Peyer's patch (tissue), 4 donors: ENCODE measurements around the gene TMEM220. TPM values are rescaled to one million over a fixed set of nuclear protein-coding genes. Genes with fewer than 3 reads are reported as not detected.
A peak's percentile ranks its signal among the peaks of the same experiment; 100 is the strongest.

Source experiments
- DNase-seq, 3 donors: peaks; one replicate each; pipeline ENCODE4 v3.0.0-alpha.2; 2017 to 2019
- H3K27ac ChIP-seq, 4 donors: fragments of 200-600 bp; sonication (generic); one replicate each; pipeline ENCODE4 v1.5.1; 2016 to 2019
- H3K27me3 ChIP-seq, 2 donors: fragments of 200-600 bp; sonication (generic); one replicate each; pipeline ENCODE4 v1.5.1; 2019
- H3K36me3 ChIP-seq, 3 donors: fragments of 200-600 bp; sonication (generic); one replicate each; pipeline ENCODE4 v1.5.1; 2016 to 2019
- H3K4me1 ChIP-seq, 4 donors: fragments of 200-600 bp; sonication (generic); one replicate each; pipeline ENCODE4 v1.5.1; 2016 to 2019
- H3K4me3 ChIP-seq, 4 donors: fragments of 200-600 bp; sonication (generic); 1 replicate in 3 of 4; 2 replicates in 1 of 4; pipeline ENCODE4 v1.5.1; 2016 to 2019; ENCODE audit warnings: mild to moderate bottlenecking in 1 of 4
- H3K9me3 ChIP-seq, 4 donors: fragments of 200-600 bp; sonication (generic); one replicate each; pipeline ENCODE4 v1.5.1; 2016 to 2019; ENCODE audit warnings: mild to moderate bottlenecking in 1 of 4
- CTCF ChIP-seq, 6 experiments: fragments of 450-650 bp in 4 of 6; fragments of 200-600 bp in 2 of 6; sonication (generic) in 1 of 6; IDR thresholded peaks; one replicate each; pipeline ENCODE4 v1.5.1; 2017 to 2019; ENCODE audit warnings: antibody characterized with exemption in 6 of 6, mild to moderate bottlenecking in 3 of 6, moderate library complexity in 1 of 6
- POLR2A ChIP-seq, 2 donors: fragments of 450-650 bp; IDR thresholded peaks; one replicate each; pipeline ENCODE4 v1.5.1; 2017; ENCODE audit warnings: antibody characterized with exemption in 2 of 2, mild to moderate bottlenecking in 2 of 2, moderate library complexity in 2 of 2
- total RNA-seq, 4 donors: library from RNA; depleted of rRNA; stranded (reverse); fragments of >200 nt; gene quantifications; one replicate each; pipeline ENCODE4 v1.1.0, GENCODE V29; 2016

TMEM220 gene
- total RNA-seq, 4 donors from 2014 or later, result 14.6 to 56.1 (median 23.4) TPM

GRCh38 chr17:10716218-10716617 lies 13.6 kb downstream of the TMEM220 start:
- no peaks in the 10 kb centered on the region for H3K27me3 ChIP-seq
- H3K4me1 ChIP-seq, result no peaks in the 10 kb centered on the region
- DNase-seq, result no peak
- peaks cover 0 to 34% (median 0%) of the 10 kb centered on the region in 3 donors for H3K36me3 ChIP-seq
- peak overlapping the region in 1 of 4 donors; percentile 11 for H3K27ac ChIP-seq
- TF ChIP-seq CTCF (IDR thresholded peaks at IDR 0.05) (no peak), POLR2A (IDR thresholded peaks at IDR 0.05) (no peak)
- no peaks in the 10 kb centered on the region for H3K9me3 ChIP-seq
- H3K4me3 ChIP-seq, result no peak overlapping the region

- Histone ChIP-seq H3K4me3 (no peak overlapping the region), H3K36me3 (peaks cover 0 to 51% (median 0%) of the 10 kb centered on the region in 3 donors), H3K9me3 (no peaks in the 10 kb centered on the region), H3K27me3 (no peaks in the 10 kb centered on the region), H3K27ac (no peak overlapping the region), H3K4me1 (no peaks in the 10 kb centered on the region)
- TF ChIP-seq CTCF (IDR thresholded peaks at IDR 0.05), result no peak
- no peak for TF ChIP-seq POLR2A (IDR thresholded peaks at IDR 0.05)
- DNase-seq, result no peak
Observed at GRCh38 chr17:10713318-10713717, 16.5 kb downstream of the TMEM220 start.

GRCh38 chr17:10705727-10706126 lies 24.1 kb downstream of the TMEM220 start:
- no peak for DNase-seq
- H3K4me1 ChIP-seq, result no peaks in the 10 kb centered on the region
- no peak overlapping the region for H3K4me3 ChIP-seq
- no peaks in the 10 kb centered on the region for H3K27me3 ChIP-seq
- no peak for TF ChIP-seq POLR2A (IDR thresholded peaks at IDR 0.05)
- no peak for TF ChIP-seq CTCF (IDR thresholded peaks at IDR 0.05)
- no peaks in the 10 kb centered on the region for H3K9me3 ChIP-seq
- no peak overlapping the region for H3K27ac ChIP-seq
- H3K36me3 ChIP-seq, result peaks cover 0 to 57% (median 0%) of the 10 kb centered on the region in 3 donors

- Histone ChIP-seq H3K9me3 (no peaks in the 10 kb centered on the region), H3K27ac (no peak overlapping the region), H3K4me3 (no peak overlapping the region), H3K27me3 (no peaks in the 10 kb centered on the region), H3K36me3 (peaks cover 0 to 28% (median 0%) of the 10 kb centered on the region in 3 donors), H3K4me1 (peaks cover 0 to 10% (median 3%) of the 10 kb centered on the region in 4 donors)
- no peak for TF ChIP-seq CTCF (IDR thresholded peaks at IDR 0.05)
- TF ChIP-seq POLR2A (IDR thresholded peaks at IDR 0.05), result no peak
- no peak for DNase-seq
Observed at GRCh38 chr17:10702574-10702973, 27.2 kb downstream of the TMEM220 start.

- H3K27me3 ChIP-seq, result no peaks in the 10 kb centered on the region
- no peak overlapping the region for H3K4me3 ChIP-seq
- no peaks in the 10 kb centered on the region for H3K9me3 ChIP-seq
- TF ChIP-seq CTCF (IDR thresholded peaks at IDR 0.05) (no peak), POLR2A (IDR thresholded peaks at IDR 0.05) (no peak)
- DNase-seq, result peak in 1 of 3 donors; percentile 45
- H3K27ac ChIP-seq, result peak overlapping the region in 2 of 4 donors; percentile 94 to 97
- H3K4me1 ChIP-seq, result peaks cover 0 to 18% (median 6%) of the 10 kb centered on the region in 4 donors
- peaks cover 0 to 8% (median 0%) of the 10 kb centered on the region in 3 donors for H3K36me3 ChIP-seq
Observed at GRCh38 chr17:10699856-10700255, 30.0 kb downstream of the TMEM220 start.
